ENCODE measurements around the gene MTFMT. TPM values are rescaled to one million over a fixed set of nuclear protein-coding genes. Genes with fewer than 3 reads are reported as not detected.

MTFMT gene
- total and polyA plus RNA-seq, 2 of the 13 experiments (the other 11 are each of a cell fraction or from before 2014, with no cell fraction given), result 9.9 to 23.2 TPM

DNA sequence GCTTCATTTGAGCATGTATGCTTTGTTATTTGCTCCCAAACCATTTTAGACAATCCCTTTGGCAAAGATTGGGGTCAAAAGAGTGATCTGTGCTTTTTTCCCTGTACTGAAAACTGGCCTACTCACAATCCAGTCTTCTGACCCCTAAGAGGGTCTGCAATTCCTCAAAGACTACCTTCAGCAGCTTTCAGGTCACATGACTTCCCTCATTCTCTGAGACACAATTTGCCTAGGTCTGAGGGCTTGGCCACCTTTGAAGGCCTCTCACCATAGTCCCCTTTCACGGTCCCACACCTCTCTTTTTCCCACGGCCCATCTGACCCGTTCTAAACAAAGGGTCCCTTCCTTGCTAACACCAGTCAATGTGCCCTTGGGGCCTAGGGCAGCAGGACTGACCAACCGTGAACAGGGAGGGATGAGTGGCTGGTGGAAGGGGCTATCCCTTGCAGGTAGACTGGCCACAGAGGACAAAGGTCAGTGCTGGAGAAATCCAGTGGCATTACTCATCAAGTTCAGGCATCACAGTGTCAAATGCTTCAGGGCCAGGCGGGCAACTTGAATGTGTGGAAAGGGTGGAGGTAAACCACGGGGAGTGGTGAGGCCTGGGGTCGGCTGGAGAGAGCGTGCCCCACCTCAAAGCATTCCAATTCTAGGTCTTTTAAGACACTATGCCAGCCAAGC is 27.6 kb upstream of the MTFMT start (continued):
- TF ChIP-seq, protein P1, sequence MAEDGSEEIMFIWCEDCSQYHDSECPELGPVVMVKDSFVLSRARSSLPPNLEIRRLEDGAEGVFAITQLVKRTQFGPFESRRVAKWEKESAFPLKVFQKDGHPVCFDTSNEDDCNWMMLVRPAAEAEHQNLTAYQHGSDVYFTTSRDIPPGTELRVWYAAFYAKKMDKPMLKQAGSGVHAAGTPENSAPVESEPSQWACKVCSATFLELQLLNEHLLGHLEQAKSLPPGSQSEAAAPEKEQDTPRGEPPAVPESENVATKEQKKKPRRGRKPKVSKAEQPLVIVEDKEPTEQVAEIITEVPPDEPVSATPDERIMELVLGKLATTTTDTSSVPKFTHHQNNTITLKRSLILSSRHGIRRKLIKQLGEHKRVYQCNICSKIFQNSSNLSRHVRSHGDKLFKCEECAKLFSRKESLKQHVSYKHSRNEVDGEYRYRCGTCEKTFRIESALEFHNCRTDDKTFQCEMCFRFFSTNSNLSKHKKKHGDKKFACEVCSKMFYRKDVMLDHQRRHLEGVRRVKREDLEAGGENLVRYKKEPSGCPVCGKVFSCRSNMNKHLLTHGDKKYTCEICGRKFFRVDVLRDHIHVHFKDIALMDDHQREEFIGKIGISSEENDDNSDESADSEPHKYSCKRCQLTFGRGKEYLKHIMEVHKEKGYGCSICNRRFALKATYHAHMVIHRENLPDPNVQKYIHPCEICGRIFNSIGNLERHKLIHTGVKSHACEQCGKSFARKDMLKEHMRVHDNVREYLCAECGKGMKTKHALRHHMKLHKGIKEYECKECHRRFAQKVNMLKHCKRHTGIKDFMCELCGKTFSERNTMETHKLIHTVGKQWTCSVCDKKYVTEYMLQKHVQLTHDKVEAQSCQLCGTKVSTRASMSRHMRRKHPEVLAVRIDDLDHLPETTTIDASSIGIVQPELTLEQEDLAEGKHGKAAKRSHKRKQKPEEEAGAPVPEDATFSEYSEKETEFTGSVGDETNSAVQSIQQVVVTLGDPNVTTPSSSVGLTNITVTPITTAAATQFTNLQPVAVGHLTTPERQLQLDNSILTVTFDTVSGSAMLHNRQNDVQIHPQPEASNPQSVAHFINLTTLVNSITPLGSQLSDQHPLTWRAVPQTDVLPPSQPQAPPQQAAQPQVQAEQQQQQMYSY (CRISPR knock-in tag; IDR thresholded peaks at IDR 0.05), result peak; percentile 88
- TF ChIP-seq NFYB (CRISPR knock-in tag; IDR thresholded peaks at IDR 0.05) (peak; percentile 74), ZFP90 (CRISPR knock-in tag; IDR thresholded peaks at IDR 0.05; ENCODE audit: borderline replicate concordance) (no peak; the same call in 1 of the 2 replicates), CEBPG (CRISPR knock-in tag; IDR thresholded peaks at IDR 0.05) (peak; percentile 53; the same call in 1 of the 2 replicates), HNF4G (IDR thresholded peaks at IDR 0.05; ENCODE audit: borderline replicate concordance, low read depth, low read length) (peak; percentile 91), HNF4G (CRISPR knock-in tag; IDR thresholded peaks at IDR 0.05; ENCODE audit: borderline replicate concordance, low read depth) (peak; percentile 94), NAIF1 (CRISPR knock-in tag; IDR thresholded peaks at IDR 0.05; ENCODE audit: borderline replicate concordance) (no peak), SMYD3 (CRISPR knock-in tag; IDR thresholded peaks at IDR 0.05) (no peak), KMT2B (CRISPR knock-in tag; IDR thresholded peaks at IDR 0.05) (no peak)
- TF ChIP-seq, protein P2, sequence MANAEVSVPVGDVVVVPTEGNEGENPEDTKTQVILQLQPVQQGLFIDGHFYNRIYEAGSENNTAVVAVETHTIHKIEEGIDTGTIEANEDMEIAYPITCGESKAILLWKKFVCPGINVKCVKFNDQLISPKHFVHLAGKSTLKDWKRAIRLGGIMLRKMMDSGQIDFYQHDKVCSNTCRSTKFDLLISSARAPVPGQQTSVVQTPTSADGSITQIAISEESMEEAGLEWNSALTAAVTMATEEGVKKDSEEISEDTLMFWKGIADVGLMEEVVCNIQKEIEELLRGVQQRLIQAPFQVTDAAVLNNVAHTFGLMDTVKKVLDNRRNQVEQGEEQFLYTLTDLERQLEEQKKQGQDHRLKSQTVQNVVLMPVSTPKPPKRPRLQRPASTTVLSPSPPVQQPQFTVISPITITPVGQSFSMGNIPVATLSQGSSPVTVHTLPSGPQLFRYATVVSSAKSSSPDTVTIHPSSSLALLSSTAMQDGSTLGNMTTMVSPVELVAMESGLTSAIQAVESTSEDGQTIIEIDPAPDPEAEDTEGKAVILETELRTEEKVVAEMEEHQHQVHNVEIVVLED (CRISPR knock-in tag; IDR thresholded peaks at IDR 0.05; ENCODE audit: borderline replicate concordance), result no peak
- TF ChIP-seq, protein P3, sequence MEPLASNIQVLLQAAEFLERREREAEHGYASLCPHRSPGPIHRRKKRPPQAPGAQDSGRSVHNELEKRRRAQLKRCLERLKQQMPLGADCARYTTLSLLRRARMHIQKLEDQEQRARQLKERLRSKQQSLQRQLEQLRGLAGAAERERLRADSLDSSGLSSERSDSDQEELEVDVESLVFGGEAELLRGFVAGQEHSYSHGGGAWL (CRISPR knock-in tag; IDR thresholded peaks at IDR 0.05), result no peak
